Activated CD4-positive, alpha-beta memory T cell treated with anti-CD3 and anti-CD28 coated beads, Interleukin-2, amount 10 ng/mL, durations not matched to agents 7 days and 5 days (primary cell): ENCODE measurements around the gene RPS6KA5. TPM values are rescaled to one million over a fixed set of nuclear protein-coding genes. Genes with fewer than 3 reads are reported as not detected.
A peak's percentile ranks its signal among the peaks of the same experiment; 100 is the strongest.

Experiments
- CTCF ChIA-PET: fragments of 350-600 bp; sonication (Branson Sonifier 250); formaldehyde crosslinking; loops from one replicate; lab custom pipeline; 2021; ENCODE audit warnings: antibody characterized with exemption, inconsistent platforms; lab: Charles Lee
- POLR2A ChIA-PET: fragments of 350-600 bp; sonication (Branson Sonifier 250); formaldehyde crosslinking; loops from one replicate; lab custom pipeline; 2021; ENCODE audit warnings: antibody characterized with exemption; lab: Charles Lee
- DNase-seq: peaks from one replicate; pipeline ENCODE4 v3.0.0-alpha.2; 2020
- H3K27ac Mint-ChIP-seq: one replicate; pipeline ENCODE4 v1.8.0; 2021; ENCODE audit warnings: mild to moderate bottlenecking, mixed read lengths
- H3K27me3 Mint-ChIP-seq: one replicate; pipeline ENCODE4 v1.8.0; 2021; ENCODE audit warnings: mixed read lengths
- H3K36me3 Mint-ChIP-seq: one replicate; pipeline ENCODE4 v1.8.0; 2021; ENCODE audit warnings: low read depth, mixed read lengths
- H3K4me1 Mint-ChIP-seq: one replicate; pipeline ENCODE4 v1.8.0; 2021; ENCODE audit warnings: mixed read lengths
- H3K4me3 Mint-ChIP-seq: one replicate; pipeline ENCODE4 v1.8.0; 2021; ENCODE audit warnings: mild to moderate bottlenecking, mixed read lengths
- H3K9me3 Mint-ChIP-seq: one replicate; pipeline ENCODE4 v1.8.0; 2021; ENCODE audit warnings: mixed read lengths
- total RNA-seq, 2 experiments: library from RNA; stranded (reverse); gene quantifications; one replicate each; pipeline ENCODE4 v1.2.3, GENCODE V29; 2021

Gene RPS6KA5
- total RNA-seq, 2 experiments from 2014 or later, result 44.5 to 49.9 TPM

DNA sequence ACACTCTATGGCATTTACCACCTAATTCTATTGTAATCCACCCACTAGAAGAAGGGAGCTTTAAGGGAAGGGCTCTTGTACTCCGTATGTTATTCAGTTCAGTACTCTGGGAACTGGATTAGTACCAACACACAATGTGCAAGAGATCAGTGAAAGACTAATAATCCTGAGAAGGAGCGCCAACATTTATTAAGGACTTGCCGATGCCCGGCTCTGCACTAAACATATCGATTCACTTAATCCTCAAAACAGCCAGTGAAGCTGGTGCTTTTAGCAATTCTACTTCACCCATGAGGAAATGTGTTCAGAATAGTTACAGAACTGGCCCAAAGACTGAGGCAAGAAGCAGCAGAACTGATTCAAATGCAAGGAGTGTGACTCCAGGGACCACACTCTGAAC lies 80.9 kb downstream of the RPS6KA5 start:
- Mint-ChIP-seq H3K36me3 (peaks cover 52% of the 10 kb centered on the region), H3K4me1 (peaks cover 1% of the 10 kb centered on the region), H3K4me3 (no peak overlapping the region), H3K27ac (no peak overlapping the region), H3K27me3 (no peaks in the 10 kb centered on the region), H3K9me3 (no peaks in the 10 kb centered on the region)
- ChIA-PET POLR2A (no interaction called here), CTCF (no interaction called here)
- DNase-seq, result no peak

GRCh38 chr14:90976101-90976500 lies 84.3 kb downstream of the RPS6KA5 start:
- Mint-ChIP-seq H3K27me3 (no peaks in the 10 kb centered on the region), H3K36me3 (peaks cover 63% of the 10 kb centered on the region), H3K9me3 (peaks cover 2% of the 10 kb centered on the region), H3K4me1 (peaks cover 8% of the 10 kb centered on the region), H3K27ac (no peak overlapping the region), H3K4me3 (no peak overlapping the region)
- CTCF ChIA-PET, result no interaction called here
- POLR2A ChIA-PET, result no interaction called here
- DNase-seq, result no peak

DNA sequence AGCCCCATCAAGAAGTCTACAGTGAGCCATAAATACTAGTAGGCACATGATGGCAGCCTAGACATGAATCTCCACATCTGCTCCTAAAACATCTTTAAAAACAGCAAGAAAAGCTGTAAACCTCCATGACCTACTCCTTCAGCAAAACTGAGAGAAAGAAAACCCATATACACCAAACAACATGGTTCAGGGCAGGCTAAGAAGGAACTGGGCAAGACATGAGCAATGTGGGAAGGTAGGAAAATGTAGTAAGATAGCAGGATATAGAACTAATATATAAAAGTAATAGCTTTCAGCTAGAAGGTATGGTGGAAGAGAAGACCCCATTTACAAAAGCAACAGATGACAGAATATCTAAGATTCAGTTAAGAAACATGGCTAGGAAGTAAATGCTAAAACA lies 88.8 kb downstream of the RPS6KA5 start:
- Mint-ChIP-seq H3K9me3 (peaks cover 4% of the 10 kb centered on the region), H3K4me1 (peaks cover 37% of the 10 kb centered on the region), H3K4me3 (no peak overlapping the region), H3K27ac (no peak overlapping the region), H3K36me3 (peaks cover 73% of the 10 kb centered on the region), H3K27me3 (no peaks in the 10 kb centered on the region)
- POLR2A ChIA-PET, result interaction anchor here (2.9 kb wide), 1 partner anchor 143 kb away, joined by 18 read pairs; the partner anchor contains the start of gene DGLUCY
- DNase-seq, result no peak
- CTCF ChIA-PET, result interaction anchor here (0.6 kb wide), 1 partner anchor 202 kb away, joined by 4 read pairs; no protein-coding TSS in a partner anchor

- peak overlapping the region; percentile 82 for H3K27ac Mint-ChIP-seq
- ChIA-PET CTCF (interaction anchor here (0.7 to 1.4 kb wide), 5 partner anchors 65 to 210 kb away, joined by 3 to 8 read pairs (median 4); partner anchors contain the start of gene RPS6KA5), POLR2A (interaction anchor here (0.6 to 2.9 kb wide), 8 partner anchors 9 to 168 kb away, joined by 3 to 18 read pairs (median 3); partner anchors contain the start of genes DGLUCY and RPS6KA5)
Measured at GRCh38 chr14:90970167-90970600, 90.3 kb downstream of the RPS6KA5 start.

DNA sequence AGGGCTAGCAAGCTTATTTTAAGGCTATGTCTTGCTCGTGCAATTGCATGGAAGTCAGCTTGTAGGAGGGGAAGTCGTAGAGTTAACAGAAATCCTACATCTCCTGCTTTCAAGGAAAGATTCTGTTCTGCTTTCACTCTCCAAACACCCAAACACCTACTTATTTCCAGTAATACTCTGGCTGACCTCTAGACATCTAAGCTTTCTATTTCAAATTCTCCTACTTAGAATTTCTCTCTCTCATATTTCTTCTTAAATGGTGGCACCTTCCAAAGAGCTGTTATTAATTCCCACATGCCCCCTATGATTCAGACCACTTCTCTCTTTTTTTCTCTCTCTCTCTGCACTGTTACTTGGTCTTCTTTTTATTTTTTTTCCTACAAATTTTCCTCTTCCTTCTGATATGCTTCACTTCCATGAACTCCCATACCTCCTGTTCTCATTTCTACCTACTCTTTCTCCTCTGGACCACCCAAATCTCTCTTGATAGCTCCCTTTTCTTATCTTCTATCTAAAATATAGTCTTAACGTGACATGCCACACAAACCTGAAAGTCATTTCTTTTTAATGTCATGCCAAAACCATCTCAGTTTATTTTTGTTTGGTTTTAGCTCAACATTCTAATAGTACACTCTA lies 90.8 kb downstream of the RPS6KA5 start:
- Mint-ChIP-seq H3K4me3 (peak overlapping the region; percentile 51), H3K36me3 (peaks cover 71% of the 10 kb centered on the region), H3K27ac (peak overlapping the region; percentile 82), H3K9me3 (peaks cover 4% of the 10 kb centered on the region), H3K4me1 (peaks cover 45% of the 10 kb centered on the region), H3K27me3 (no peaks in the 10 kb centered on the region)
- ChIA-PET POLR2A (interaction anchor here (0.6 to 2.9 kb wide), 8 partner anchors 9 to 169 kb away, joined by 3 to 18 read pairs (median 3); partner anchors contain the start of genes DGLUCY and RPS6KA5), CTCF (interaction anchor here (0.6 to 1.4 kb wide), 6 partner anchors 16 to 210 kb away, joined by 3 to 8 read pairs (median 4); partner anchors contain the start of gene RPS6KA5)
- DNase-seq, result no peak

More at GRCh38 chr14:90970167-90970600, 90.3 kb downstream of the RPS6KA5 start:
- H3K27me3 Mint-ChIP-seq, result no peaks in the 10 kb centered on the region
- H3K36me3 Mint-ChIP-seq, result peaks cover 72% of the 10 kb centered on the region
- peak overlapping the region; percentile 51 for H3K4me3 Mint-ChIP-seq
- peaks cover 4% of the 10 kb centered on the region for H3K9me3 Mint-ChIP-seq
- peaks cover 45% of the 10 kb centered on the region for H3K4me1 Mint-ChIP-seq
- no peak for DNase-seq

- peaks cover 45% of the 10 kb centered on the region for H3K4me1 Mint-ChIP-seq
- peaks cover 70% of the 10 kb centered on the region for H3K36me3 Mint-ChIP-seq
- no peak overlapping the region for H3K4me3 Mint-ChIP-seq
- no peak overlapping the region for H3K27ac Mint-ChIP-seq
- no peaks in the 10 kb centered on the region for H3K27me3 Mint-ChIP-seq
- DNase-seq, result no peak
- ChIA-PET CTCF (interaction anchor here (0.6 to 1.7 kb wide), 2 partner anchors 205 to 1494 kb away, joined by 3 to 5 read pairs; no protein-coding TSS in a partner anchor), POLR2A (interaction anchor here (0.8 to 1.1 kb wide), 2 partner anchors 45 to 63 kb away, joined by 3 read pairs; no protein-coding TSS in a partner anchor)
- H3K9me3 Mint-ChIP-seq, result peaks cover 4% of the 10 kb centered on the region
Measured at GRCh38 chr14:90968025-90968424, 92.4 kb downstream of the RPS6KA5 start.

- CTCF ChIA-PET, result interaction anchor here (1.0 to 1.7 kb wide), 2 partner anchors 9 to 207 kb away, joined by 3 to 5 read pairs; no protein-coding TSS in a partner anchor
- H3K27me3 Mint-ChIP-seq, result no peaks in the 10 kb centered on the region
- no peak overlapping the region for H3K4me3 Mint-ChIP-seq
- POLR2A ChIA-PET, result interaction anchor here (0.9 kb wide), 1 partner anchor 65 kb away, joined by 3 read pairs; no protein-coding TSS in a partner anchor
- H3K36me3 Mint-ChIP-seq, result peaks cover 70% of the 10 kb centered on the region
- H3K27ac Mint-ChIP-seq, result no peak overlapping the region
- peaks cover 41% of the 10 kb centered on the region for H3K4me1 Mint-ChIP-seq
- DNase-seq, result no peak
- peaks cover 3% of the 10 kb centered on the region for H3K9me3 Mint-ChIP-seq
Measured at GRCh38 chr14:90966493-90966892, 93.9 kb downstream of the RPS6KA5 start.

GRCh38 chr14:90965765-90966164 lies 94.7 kb downstream of the RPS6KA5 start:
- H3K27ac Mint-ChIP-seq, result no peak overlapping the region
- ChIA-PET POLR2A (interaction anchor here (0.9 kb wide), 1 partner anchor 66 kb away, joined by 3 read pairs; no protein-coding TSS in a partner anchor), CTCF (no interaction called here)
- peaks cover 3% of the 10 kb centered on the region for H3K9me3 Mint-ChIP-seq
- no peaks in the 10 kb centered on the region for H3K27me3 Mint-ChIP-seq
- DNase-seq, result no peak
- peaks cover 35% of the 10 kb centered on the region for H3K4me1 Mint-ChIP-seq
- H3K36me3 Mint-ChIP-seq, result peaks cover 69% of the 10 kb centered on the region
- H3K4me3 Mint-ChIP-seq, result no peak overlapping the region

DNA sequence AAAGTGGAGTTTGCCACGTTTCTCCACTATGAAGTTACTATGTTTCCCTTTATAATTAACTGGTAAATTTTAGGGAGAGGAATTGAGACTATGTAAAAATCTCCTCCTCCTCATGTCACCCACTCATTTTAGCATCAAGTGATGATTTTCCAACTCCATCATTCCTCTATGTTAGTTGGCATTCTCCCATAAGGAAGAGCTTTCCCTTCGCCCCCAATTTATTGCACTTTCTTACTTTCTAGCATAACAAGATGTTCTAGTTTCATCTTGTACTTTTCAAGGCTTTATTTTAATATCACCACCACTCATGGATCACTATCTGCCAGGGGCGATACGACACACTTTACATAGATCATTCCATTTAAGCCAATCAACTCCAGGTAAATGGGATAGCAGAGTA lies 97.1 kb downstream of the RPS6KA5 start:
- ChIA-PET POLR2A (no interaction called here), CTCF (no interaction called here)
- H3K4me1 Mint-ChIP-seq, result peaks cover 14% of the 10 kb centered on the region
- H3K4me3 Mint-ChIP-seq, result no peak overlapping the region
- H3K27me3 Mint-ChIP-seq, result no peaks in the 10 kb centered on the region
- H3K27ac Mint-ChIP-seq, result no peak overlapping the region
- no peak for DNase-seq
- H3K9me3 Mint-ChIP-seq, result peaks cover 9% of the 10 kb centered on the region
- H3K36me3 Mint-ChIP-seq, result peaks cover 71% of the 10 kb centered on the region

DNA sequence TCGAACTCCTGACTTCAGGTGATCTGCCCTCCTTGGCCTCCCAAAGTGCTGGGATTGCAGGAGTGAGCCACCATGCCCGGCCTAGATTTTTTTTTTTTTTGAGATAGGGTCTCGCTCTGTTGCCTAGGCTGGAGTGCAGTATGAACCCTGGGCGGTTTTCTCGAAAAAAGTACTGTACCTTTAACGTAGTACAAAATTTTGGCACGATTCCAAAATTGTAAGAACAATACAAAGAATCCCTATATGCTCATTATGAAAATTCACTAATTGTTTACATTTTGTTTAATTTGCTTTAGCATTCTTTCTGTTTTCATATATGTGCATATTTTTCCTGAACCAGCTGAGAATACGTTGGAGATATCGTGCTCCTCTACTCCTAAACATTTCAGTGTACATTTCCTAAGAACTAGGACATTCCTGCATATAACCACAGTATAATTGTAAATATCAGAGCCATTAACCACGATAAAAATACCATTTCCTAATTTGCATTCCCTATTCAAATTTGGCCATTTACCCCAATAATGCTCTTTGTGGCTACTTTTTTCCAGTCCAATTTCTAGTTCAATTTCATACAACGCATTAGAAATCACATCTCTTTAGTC lies 97.8 kb downstream of the RPS6KA5 start:
- Mint-ChIP-seq H3K36me3 (peaks cover 70% of the 10 kb centered on the region), H3K4me3 (no peak overlapping the region)

GRCh38 chr14:90960818-90961217 lies 99.6 kb downstream of the RPS6KA5 start:
- H3K4me3 Mint-ChIP-seq, result no peak overlapping the region
- H3K27me3 Mint-ChIP-seq, result no peaks in the 10 kb centered on the region
- no peak for DNase-seq
- H3K36me3 Mint-ChIP-seq, result peaks cover 76% of the 10 kb centered on the region
- H3K4me1 Mint-ChIP-seq, result peaks cover 7% of the 10 kb centered on the region
- ChIA-PET POLR2A (no interaction called here), CTCF (no interaction called here)
- no peak overlapping the region for H3K27ac Mint-ChIP-seq
- peaks cover 16% of the 10 kb centered on the region for H3K9me3 Mint-ChIP-seq

More for the DNA sequence above, 97.8 kb downstream of the RPS6KA5 start:
- no peaks in the 10 kb centered on the region for H3K27me3 Mint-ChIP-seq
- CTCF ChIA-PET, result interaction anchor here (0.6 kb wide), 1 partner anchor 59 kb away, joined by 3 read pairs; no protein-coding TSS in a partner anchor
- POLR2A ChIA-PET, result no interaction called here
- H3K4me1 Mint-ChIP-seq, result peaks cover 10% of the 10 kb centered on the region
- DNase-seq, result no peak
- no peak overlapping the region for H3K27ac Mint-ChIP-seq
- H3K9me3 Mint-ChIP-seq, result peaks cover 8% of the 10 kb centered on the region

DNA sequence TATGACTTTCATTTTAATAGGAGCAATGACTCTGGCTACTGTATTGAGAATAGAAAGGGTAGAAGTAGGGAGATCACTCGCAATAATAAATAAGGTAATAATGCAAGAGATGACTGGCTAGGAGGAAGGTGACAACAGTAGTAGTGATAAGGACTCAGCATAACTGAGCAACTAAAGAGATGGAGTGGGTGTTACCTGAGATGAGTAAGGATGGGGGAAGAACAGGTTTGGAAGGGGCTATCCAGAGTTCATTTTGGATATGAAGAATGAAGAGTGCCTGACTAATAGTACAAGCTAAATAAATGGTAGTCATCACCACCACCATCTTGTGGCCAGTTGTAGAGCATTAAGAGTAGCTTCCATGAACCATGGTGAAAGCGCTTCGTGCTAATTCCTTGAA lies 101.1 kb downstream of the RPS6KA5 start:
- H3K27ac Mint-ChIP-seq, result no peak overlapping the region
- peaks cover 79% of the 10 kb centered on the region for H3K36me3 Mint-ChIP-seq
- ChIA-PET POLR2A (interaction anchor here (0.9 kb wide), 1 partner anchor 156 kb away, joined by 3 read pairs; no protein-coding TSS in a partner anchor), CTCF (interaction anchor here (0.5 kb wide), 1 partner anchor 586 kb away, joined by 5 read pairs; no protein-coding TSS in a partner anchor)
- no peak overlapping the region for H3K4me3 Mint-ChIP-seq
- peaks cover 25% of the 10 kb centered on the region for H3K9me3 Mint-ChIP-seq
- H3K27me3 Mint-ChIP-seq, result no peaks in the 10 kb centered on the region
- peaks cover 6% of the 10 kb centered on the region for H3K4me1 Mint-ChIP-seq
- no peak for DNase-seq
